Central memory CD8-positive, alpha-beta T cell (primary cell): Measurements from ENCODE around the gene ARFGAP1.
"Not testable (repeated sequence)": the region's sequence is repeated elsewhere in the genome, so short reads cannot be mapped to it uniquely, and the experiment has no call there.

Source experiments
- ATAC-seq: fragments of 150-1000 bp; cut with Tn5 transposase; replicated peaks from 2 replicates; pipeline ENCODE4 v1.10.0; 2022; ENCODE audit warnings: mild to moderate bottlenecking, moderate FRiP score, moderate number of reproducible peaks; ENCODE audit not compliant: poor library complexity, severe bottlenecking; ENCODE audit errors: extremely low read depth
- DNase-seq, 2 donors: peaks; one replicate each; pipeline ENCODE4 v3.0.0; 2021; ENCODE audit warnings: low spot score in 2 of 2
- H3K27ac Mint-ChIP-seq: one replicate; pipeline ENCODE4 v1.8.0; 2022; ENCODE audit warnings: low read depth, mild to moderate bottlenecking, moderate library complexity, mixed read lengths
- H3K27me3 Mint-ChIP-seq: one replicate; pipeline ENCODE4 v1.8.0; 2022; ENCODE audit warnings: mixed read lengths
- H3K36me3 Mint-ChIP-seq: one replicate; pipeline ENCODE4 v1.8.0; 2022; ENCODE audit warnings: mild to moderate bottlenecking, moderate library complexity, mixed read lengths; ENCODE audit not compliant: insufficient read depth
- H3K4me1 Mint-ChIP-seq: one replicate; pipeline ENCODE4 v1.8.0; 2022; ENCODE audit warnings: mixed read lengths
- H3K4me3 Mint-ChIP-seq: one replicate; pipeline ENCODE4 v1.8.0; 2022; ENCODE audit warnings: mild to moderate bottlenecking, moderate library complexity, mixed read lengths
- H3K9me3 Mint-ChIP-seq: one replicate; pipeline ENCODE4 v1.8.0; 2022; ENCODE audit warnings: mixed read lengths

ARFGAP1 gene

GRCh38 chr20:63295018-63295417 lies 22.4 kb downstream of the ARFGAP1 start:
- Mint-ChIP-seq H3K27me3 (peaks cover 29% of the 10 kb centered on the region), H3K4me1 (peaks cover 6% of the 10 kb centered on the region), H3K4me3 (no peak overlapping the region), H3K9me3 (no peaks in the 10 kb centered on the region), H3K36me3 (peaks cover 6% of the 10 kb centered on the region), H3K27ac (peak overlapping the region; percentile 29)
- no peak for ATAC-seq
- DNase-seq, result no peak

GRCh38 chr20:63295422-63295821 lies 22.8 kb downstream of the ARFGAP1 start:
- H3K4me3 Mint-ChIP-seq, result no peak overlapping the region
- ATAC-seq (peak; percentile 40), DNase-seq (no peak)
- peaks cover 30% of the 10 kb centered on the region for H3K27me3 Mint-ChIP-seq
- peaks cover 6% of the 10 kb centered on the region for H3K36me3 Mint-ChIP-seq
- peak overlapping the region; percentile 29 for H3K27ac Mint-ChIP-seq
- no peaks in the 10 kb centered on the region for H3K9me3 Mint-ChIP-seq
- H3K4me1 Mint-ChIP-seq, result peaks cover 6% of the 10 kb centered on the region

GRCh38 chr20:63295846-63296245 lies 23.2 kb downstream of the ARFGAP1 start:
- peaks cover 6% of the 10 kb centered on the region for H3K36me3 Mint-ChIP-seq

GRCh38 chr20:63296531-63297299 lies 24.1 kb downstream of the ARFGAP1 start:
- Mint-ChIP-seq H3K27ac (no peak overlapping the region), H3K9me3 (peaks cover 5% of the 10 kb centered on the region), H3K36me3 (peaks cover 4% of the 10 kb centered on the region), H3K4me1 (peaks cover 6% of the 10 kb centered on the region), H3K27me3 (peaks cover 39% of the 10 kb centered on the region), H3K4me3 (no peak overlapping the region)
- DNase-seq (no peak), ATAC-seq (no peak)

More at GRCh38 chr20:63295846-63296245, 23.2 kb downstream of the ARFGAP1 start:
- DNase-seq (no peak), ATAC-seq (no peak)
- H3K4me3 Mint-ChIP-seq, result no peak overlapping the region
- H3K27me3 Mint-ChIP-seq, result peaks cover 34% of the 10 kb centered on the region
- peaks cover 6% of the 10 kb centered on the region for H3K4me1 Mint-ChIP-seq
- no peaks in the 10 kb centered on the region for H3K9me3 Mint-ChIP-seq
- H3K27ac Mint-ChIP-seq, result no peak overlapping the region

DNA sequence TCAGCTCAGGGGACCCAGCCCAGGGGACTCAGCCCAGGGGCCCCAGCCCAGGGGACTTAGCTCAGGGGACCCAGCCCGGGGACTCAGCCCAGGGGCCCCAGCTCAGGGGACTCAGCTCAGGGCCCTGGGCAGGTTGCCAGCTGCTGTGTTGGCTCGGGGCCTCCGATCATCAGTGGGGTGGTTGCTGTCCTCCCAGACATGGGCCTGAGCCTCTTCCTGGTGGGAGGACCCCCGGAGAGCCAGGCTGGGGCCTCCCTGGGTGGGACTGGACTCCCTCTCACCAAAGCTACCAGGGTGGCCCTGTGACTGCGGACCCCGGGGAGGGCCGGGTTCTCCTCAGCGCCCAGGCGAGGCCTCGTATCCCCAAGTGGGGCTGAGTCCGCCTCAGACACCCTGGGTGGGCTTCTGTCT lies 24.8 kb downstream of the ARFGAP1 start:
- ATAC-seq, result no peak
- H3K9me3 Mint-ChIP-seq, result peaks cover 6% of the 10 kb centered on the region
- no peak overlapping the region for H3K4me3 Mint-ChIP-seq
- H3K27ac Mint-ChIP-seq, result no peak overlapping the region
- peaks cover 6% of the 10 kb centered on the region for H3K4me1 Mint-ChIP-seq
- no peak for DNase-seq
- H3K36me3 Mint-ChIP-seq, result peaks cover 2% of the 10 kb centered on the region
- peaks cover 40% of the 10 kb centered on the region for H3K27me3 Mint-ChIP-seq

DNA sequence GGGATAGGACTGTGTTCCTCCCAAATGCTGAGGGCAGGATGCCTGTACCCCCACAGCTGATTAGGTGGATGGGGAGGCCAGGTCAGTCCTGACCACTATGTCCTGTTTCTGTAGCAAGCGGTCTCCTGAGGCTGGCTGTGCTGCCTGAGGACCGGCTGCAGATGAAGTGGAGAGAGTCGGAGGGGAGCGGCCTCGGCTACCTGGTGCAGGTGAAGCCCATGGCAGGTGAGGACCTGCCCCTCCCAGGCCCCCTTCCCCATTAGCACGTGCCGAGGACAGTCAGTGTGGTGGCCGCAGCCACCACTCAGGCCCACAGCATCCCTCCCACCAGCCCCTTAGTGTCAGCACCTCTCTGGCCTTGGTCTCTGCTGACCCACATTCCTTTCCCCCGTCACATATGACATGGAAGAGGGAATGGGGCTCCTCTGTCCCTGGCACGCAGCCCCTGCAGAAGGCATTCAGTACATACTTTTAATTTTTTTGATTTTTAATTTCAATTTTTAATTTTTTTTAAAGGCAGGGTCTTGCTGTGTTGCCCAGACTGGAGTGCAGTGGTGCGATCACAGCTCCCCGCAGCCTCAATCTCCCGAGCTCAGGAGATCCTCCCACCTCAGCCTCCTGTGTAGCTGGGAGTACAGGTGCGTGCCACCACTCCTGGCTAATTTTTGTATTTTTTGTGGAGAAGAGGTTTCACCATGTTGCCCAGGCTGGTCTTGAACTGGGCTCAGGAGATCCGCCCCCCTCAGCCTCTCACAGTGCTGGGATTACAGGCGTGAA lies 25.4 kb downstream of the ARFGAP1 start:
- ATAC-seq (no peak), DNase-seq (no peak)
- H3K4me3 Mint-ChIP-seq, result no peak overlapping the region
- peaks cover 46% of the 10 kb centered on the region for H3K27me3 Mint-ChIP-seq
- H3K4me1 Mint-ChIP-seq, result peaks cover 6% of the 10 kb centered on the region
- peaks cover 6% of the 10 kb centered on the region for H3K9me3 Mint-ChIP-seq
- no peak overlapping the region for H3K27ac Mint-ChIP-seq
- H3K36me3 Mint-ChIP-seq, result no peaks in the 10 kb centered on the region

- no peak for ATAC-seq
- H3K27me3 Mint-ChIP-seq, result peaks cover 48% of the 10 kb centered on the region
- no peaks in the 10 kb centered on the region for H3K36me3 Mint-ChIP-seq
- no peak overlapping the region for H3K27ac Mint-ChIP-seq
- peaks cover 6% of the 10 kb centered on the region for H3K9me3 Mint-ChIP-seq
- no peak for DNase-seq
- H3K4me1 Mint-ChIP-seq, result peaks cover 6% of the 10 kb centered on the region
- no peak overlapping the region for H3K4me3 Mint-ChIP-seq
Observed at GRCh38 chr20:63298731-63299312, 26.2 kb downstream of the ARFGAP1 start.

- DNase-seq (no peak), ATAC-seq (no peak)
- Mint-ChIP-seq H3K36me3 (no peaks in the 10 kb centered on the region), H3K27me3 (peaks cover 47% of the 10 kb centered on the region), H3K4me1 (no peaks in the 10 kb centered on the region), H3K4me3 (no peak overlapping the region), H3K27ac (no peak overlapping the region), H3K9me3 (peaks cover 6% of the 10 kb centered on the region)
Observed at GRCh38 chr20:63301671-63302070, 29.1 kb downstream of the ARFGAP1 start.

- H3K27me3 Mint-ChIP-seq, result peaks cover 43% of the 10 kb centered on the region
- DNase-seq, result no peak
- H3K36me3 Mint-ChIP-seq, result no peaks in the 10 kb centered on the region
- no peak for ATAC-seq
- no peaks in the 10 kb centered on the region for H3K4me1 Mint-ChIP-seq
- H3K4me3 Mint-ChIP-seq, result no peak overlapping the region
- no peak overlapping the region for H3K27ac Mint-ChIP-seq
- peaks cover 6% of the 10 kb centered on the region for H3K9me3 Mint-ChIP-seq
Observed at GRCh38 chr20:63303095-63303666, 30.6 kb downstream of the ARFGAP1 start.

DNA sequence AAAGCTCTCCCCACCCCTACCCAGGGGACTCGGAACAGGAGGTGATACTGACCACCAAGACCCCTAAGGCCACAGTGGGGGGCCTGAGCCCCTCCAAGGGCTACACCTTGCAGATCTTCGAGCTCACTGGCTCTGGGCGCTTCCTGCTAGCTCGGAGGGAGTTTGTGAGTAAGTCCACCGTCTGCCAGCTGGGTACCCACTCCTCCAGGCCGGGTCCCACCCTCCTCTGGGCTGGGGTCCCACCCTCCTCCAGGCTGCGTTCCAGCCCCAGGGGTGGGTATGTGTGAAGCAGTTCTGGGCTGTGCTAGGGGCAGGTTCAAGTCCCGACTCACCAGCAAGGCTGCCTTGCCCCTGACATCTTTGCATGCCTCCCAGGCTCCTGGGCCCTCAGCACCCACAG lies 32.8 kb downstream of the ARFGAP1 start:
- no peak for DNase-seq
- no peak overlapping the region for H3K27ac Mint-ChIP-seq
- ATAC-seq, result no peak
- no peak overlapping the region for H3K4me3 Mint-ChIP-seq
- H3K4me1 Mint-ChIP-seq, result no peaks in the 10 kb centered on the region
- H3K36me3 Mint-ChIP-seq, result peaks cover 2% of the 10 kb centered on the region
- H3K27me3 Mint-ChIP-seq, result peaks cover 30% of the 10 kb centered on the region
- H3K9me3 Mint-ChIP-seq, result peaks cover 6% of the 10 kb centered on the region

DNA sequence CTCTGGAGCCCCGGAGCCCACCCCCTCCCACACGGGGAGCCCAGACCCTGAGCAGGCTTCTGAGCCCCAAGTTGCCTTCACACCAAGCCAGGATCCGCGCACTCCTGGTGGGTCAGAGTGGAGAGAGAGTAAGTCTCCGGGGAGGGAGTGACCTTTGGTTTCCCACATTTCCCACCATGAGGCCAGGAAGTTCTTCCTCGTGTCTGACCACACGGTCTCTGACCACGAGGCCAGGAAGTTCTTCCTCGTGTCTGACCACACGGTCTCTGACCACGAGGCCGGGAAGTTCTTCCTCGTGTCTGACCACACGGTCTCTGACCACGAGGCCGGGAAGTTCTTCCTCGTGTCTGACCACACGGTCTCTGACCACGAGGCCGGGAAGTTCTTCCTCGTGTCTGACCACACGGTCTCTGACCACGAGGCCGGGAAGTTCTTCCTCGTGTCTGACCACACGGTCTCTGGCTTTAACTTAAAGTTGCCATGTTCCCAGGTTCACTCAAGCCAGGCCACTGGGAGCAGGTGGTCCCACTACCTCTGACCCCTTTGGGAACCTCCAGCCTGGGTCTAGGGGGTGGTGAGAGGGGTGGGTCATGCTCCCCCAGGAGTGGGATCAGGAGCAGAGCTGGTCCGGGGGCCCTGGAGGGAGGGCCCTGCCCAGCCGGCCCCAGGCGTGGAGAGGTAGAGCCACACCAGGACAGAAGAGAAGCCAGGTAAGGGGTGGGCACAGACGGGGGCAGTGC lies 33.5 kb downstream of the ARFGAP1 start:
- H3K27me3 Mint-ChIP-seq, result peaks cover 23% of the 10 kb centered on the region
- H3K36me3 Mint-ChIP-seq, H3K9me3 Mint-ChIP-seq, H3K4me1 Mint-ChIP-seq, DNase-seq, H3K4me3 Mint-ChIP-seq, ATAC-seq, H3K27ac Mint-ChIP-seq: not testable (repeated sequence)
